ACHN (cell line): ENCODE results near the gene CHRM4.

Source experiments
- DNase-seq: peaks from one replicate; pipeline ENCODE4 v3.0.0-alpha.2; 2015
- in situ Hi-C: cut with HindIII; loops from 2 replicates; pipeline ENCODE4 v1.10.0; 2017; ENCODE audit warnings: low sequenced_read_pairs, low pct_ligation_motif_present, low pct_unique_long_range_greater_than_20kb

Gene CHRM4

DNA sequence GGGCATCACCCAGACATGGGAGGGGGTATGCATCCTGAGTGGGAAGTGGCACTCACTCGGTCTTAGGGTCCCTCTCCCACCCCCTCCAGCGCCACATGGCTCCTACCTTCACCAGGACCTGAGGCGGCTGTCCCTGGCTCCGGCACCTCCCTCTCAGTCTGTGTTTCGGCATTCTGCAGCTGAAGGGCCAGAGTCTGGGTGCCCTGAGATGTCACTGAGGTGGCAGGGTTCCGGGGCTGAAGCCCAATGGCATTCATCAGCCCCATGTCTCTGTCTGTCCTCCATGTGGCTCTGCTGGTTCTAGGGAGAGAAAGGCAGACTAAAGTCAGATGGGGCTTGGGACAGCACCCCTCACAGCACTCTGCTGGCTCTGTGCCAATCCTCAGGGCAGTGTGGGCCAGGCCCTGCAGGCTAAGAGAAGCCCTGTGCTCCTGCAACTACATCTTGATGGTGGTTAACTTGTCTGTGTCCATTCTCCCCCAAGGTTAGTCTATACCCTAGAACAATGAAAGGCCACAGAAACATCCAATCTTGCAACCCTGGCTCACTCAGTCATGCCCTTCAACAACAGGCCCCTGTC is 16.9 kb upstream of the CHRM4 start:
- in situ Hi-C loops = no loop called here
- DNase-seq = no peak

GRCh38 chr11:46407635-46408034 is 16.1 kb upstream of the CHRM4 start:
- in situ Hi-C loops = no loop called here
- no peak for DNase-seq

GRCh38 chr11:46404476-46405017 is 13.0 kb upstream of the CHRM4 start:
- no peak for DNase-seq
- in situ Hi-C loops = no loop called here

DNA sequence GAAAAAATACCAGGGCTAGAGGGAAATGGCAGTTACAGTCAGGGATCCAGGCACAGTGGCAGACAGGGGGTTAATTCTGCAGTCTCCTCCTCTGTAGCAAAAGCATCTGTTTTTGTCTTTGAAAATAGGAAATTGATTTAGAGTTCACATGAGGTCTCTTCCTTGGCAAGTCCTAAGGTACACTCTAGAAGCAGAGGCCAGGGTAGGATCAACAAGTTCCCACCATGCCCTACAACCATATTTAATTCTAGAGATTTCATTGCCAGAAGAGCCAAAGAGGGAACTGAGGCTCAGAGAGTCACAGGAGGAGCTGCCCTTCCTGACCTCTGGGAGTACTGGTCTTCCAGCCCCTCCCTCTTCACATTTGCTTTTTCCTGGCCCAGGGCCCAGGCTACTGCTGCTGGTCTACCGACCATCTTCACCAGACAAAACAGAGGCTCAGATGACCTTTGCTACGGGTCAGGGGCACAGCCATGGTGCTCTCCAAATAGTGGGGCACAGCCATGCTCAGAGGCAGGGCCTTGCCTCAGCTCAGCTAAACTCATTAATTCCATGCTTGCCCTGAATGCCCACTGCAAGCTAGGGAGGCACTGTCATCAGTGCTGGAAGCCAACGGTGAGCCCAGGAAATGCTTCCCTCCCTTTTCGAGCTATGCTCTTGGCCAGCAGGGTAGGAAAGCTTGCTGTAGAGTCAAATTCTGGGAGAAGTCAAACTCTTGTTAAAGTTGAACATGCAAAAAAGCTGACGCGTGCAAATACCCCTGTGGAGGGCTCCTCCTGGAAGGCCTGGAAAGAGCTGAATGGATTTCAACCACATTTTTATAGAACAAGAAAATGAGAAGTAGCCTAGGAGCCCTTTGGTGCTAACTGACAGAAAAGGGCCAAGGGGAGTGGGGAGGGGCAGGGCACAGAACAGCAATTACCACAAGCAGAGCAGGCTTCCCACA is 11.7 kb upstream of the CHRM4 start:
- in situ Hi-C loops = no loop called here
- DNase-seq = no peak

GRCh38 chr11:46397526-46397925 is 6.0 kb upstream of the CHRM4 start:
- DNase-seq = no peak
- in situ Hi-C loops = no loop called here

DNA sequence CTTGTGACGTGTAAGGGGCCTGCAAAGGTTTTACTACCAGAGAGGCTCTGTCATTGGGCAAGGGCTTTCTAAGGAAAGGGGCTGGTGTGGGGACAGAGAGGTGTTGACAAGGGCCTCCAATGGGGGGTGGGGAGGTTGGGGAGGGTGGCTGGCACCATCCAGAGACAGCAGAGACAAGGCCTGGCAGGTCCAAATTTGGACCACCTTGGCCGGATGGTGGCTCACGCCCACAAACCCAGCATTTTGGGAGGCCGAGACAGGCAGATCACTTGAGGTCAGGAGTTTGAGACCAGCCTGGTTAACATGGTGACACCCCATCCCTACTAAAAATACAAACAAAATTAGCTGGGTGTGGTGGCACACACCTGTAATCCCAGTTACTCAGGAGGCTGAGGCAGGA is 2.2 kb upstream of the CHRM4 start:
- DNase-seq = no peak
- in situ Hi-C loops = no loop called here

- no peak for DNase-seq
- in situ Hi-C loops = no loop called here
Observed at GRCh38 chr11:46393231-46393616, 1.6 kb upstream of the CHRM4 start.

DNA sequence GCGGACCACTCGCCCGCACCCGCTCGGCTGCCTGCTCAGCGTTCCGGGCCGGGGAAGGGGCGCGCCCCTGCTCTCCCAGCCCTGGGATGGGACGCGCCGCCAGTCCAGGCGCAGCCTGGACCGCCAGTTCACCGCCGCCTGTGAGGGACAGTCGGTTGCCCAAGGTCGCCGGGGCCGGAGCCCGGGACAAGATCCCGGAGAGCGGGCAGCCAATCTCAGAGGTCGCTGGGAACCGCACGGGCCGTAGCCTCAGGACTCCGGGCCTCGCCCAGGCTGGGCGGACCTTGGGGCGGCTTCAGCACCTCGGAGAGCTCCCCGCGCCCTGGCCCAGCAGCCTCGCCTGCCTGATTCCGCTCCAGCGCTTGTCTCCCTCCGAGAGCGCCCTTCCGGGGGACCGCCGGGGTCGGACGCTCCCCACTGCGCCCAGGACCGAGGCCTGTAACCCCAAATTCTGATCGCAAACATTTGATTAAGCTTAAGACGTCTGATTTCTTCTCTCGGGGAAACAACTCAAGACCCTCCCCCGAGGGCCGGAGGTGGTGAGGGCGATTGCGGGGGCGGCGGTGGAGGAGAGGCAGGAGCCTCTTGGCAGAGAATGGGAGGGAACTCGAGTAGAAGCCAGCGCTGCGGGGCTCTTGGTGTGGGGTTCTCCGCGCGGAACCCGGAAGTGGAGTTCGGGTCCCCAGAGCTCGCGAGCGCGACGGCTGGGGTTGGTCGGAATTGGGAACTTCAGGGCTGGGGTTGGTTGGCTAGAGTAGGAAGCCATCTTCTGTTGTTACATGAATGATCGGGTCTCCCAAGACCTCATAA is 1.1 kb upstream of the CHRM4 start:
- in situ Hi-C loops = no loop called here
- peak; percentile 84 for DNase-seq

DNA sequence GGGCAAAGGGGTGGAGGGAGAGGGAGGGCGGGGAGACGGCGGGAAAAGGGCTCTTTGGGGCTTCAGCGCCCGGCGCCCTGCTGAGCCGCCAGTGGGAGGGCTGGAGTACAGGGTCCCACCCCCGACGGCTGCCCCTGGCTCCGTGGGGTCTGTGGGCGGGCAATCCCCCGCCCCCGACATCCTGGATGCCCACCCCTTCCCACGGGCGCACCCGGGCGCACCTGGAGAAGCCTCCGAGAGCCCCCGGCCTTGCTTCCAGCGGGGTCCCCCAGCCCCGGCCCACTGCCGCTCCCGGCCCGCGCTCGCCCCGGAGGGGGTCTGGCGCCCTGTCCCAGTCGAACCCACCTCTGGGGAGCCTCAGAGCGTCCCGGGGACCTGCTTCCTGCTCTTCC is 394 bp downstream of the CHRM4 start:
- in situ Hi-C loops = no loop called here
- DNase-seq = no peak

DNA sequence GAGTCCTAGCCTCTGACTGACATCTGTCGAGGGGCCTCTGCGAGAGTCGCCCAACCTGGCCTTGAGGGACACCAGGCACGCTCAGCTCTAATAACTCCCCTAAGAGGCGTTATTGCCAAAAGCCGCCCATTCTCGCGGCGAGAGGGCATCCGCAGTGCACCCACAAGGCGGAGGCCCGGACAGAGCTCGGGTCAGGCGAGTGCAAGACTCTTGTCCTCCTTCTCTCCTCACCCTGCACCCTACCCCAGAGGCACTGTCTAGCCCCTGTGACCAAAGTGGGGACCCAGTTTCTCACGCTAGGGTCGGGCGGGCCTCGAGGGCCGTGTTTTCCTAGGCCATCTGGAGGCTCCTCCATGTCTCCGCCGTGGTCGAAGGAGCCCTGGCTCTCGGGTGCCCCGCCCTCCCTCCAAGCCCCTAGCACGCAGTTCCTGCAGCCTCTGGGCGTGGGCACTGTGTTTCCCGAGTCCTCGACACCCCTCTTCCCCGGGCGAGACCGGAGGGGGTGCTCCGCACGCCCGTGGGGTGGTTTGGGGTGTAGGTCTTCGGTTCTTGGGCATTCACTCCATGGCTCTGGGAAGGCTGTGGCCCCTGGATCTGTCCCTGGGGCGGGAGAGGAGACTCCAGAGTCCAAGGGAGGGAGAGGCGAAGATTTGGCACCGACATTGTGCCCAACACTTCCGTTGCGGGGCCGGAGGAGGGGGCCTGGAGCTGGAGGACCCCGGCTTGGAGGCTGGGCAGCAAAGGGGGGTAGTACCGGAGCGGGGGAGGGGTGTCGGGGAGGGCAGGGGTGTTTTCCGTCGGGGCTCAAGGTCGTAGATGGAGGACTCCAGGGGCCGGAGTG is 1.0 kb downstream of the CHRM4 start:
- in situ Hi-C loops = no loop called here
- DNase-seq = no peak

GRCh38 chr11:46389450-46390330 is 1.9 kb downstream of the CHRM4 start:
- DNase-seq = peak; percentile 72
- in situ Hi-C loops = no loop called here

- in situ Hi-C loops = no loop called here
Observed at GRCh38 chr11:46388619-46389449, 2.7 kb downstream of the CHRM4 start.

DNA sequence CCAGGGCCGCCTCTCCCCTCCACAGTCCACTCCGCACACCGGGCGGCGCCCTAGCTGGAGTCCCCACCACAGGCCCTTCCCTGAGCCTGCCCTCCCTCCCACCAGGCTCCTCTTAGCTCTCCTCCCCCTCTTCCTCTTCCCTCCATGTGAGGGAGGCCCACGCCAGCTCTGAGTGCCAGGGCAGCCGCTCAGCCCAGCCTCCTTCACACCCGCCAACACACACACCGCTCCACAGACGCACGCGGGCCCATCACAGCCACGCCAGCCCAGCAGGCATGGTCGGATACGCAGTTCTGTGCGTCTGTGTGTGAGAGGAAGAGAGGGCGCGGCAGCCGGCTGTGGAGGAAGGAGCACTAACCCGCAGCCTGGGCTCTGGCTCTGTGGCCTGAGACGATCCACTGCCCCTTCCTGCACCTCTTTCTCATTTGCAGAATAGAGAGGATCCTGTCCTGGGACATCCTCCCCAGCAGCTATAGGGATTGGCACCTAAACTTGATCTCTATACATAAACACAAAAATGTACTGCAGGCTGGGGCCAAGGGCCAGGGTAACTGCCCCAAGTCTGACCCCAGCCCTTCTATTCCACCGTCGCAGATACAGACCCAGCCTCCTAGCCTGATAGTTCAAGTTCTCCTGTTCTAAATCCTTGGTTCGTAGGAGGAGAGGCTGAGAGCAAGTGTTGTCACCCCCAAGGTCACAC is 3.5 kb downstream of the CHRM4 start:
- in situ Hi-C loops = no loop called here
- no peak for DNase-seq

More at GRCh38 chr11:46388619-46389449, 2.7 kb downstream of the CHRM4 start:
- no peak for DNase-seq

GRCh38 chr11:46387456-46387855 is 4.1 kb downstream of the CHRM4 start:
- DNase-seq = no peak
- in situ Hi-C loops = no loop called here

GRCh38 chr11:46386674-46387073 is 4.9 kb downstream of the CHRM4 start:
- DNase-seq = no peak
- in situ Hi-C loops = no loop called here

DNA sequence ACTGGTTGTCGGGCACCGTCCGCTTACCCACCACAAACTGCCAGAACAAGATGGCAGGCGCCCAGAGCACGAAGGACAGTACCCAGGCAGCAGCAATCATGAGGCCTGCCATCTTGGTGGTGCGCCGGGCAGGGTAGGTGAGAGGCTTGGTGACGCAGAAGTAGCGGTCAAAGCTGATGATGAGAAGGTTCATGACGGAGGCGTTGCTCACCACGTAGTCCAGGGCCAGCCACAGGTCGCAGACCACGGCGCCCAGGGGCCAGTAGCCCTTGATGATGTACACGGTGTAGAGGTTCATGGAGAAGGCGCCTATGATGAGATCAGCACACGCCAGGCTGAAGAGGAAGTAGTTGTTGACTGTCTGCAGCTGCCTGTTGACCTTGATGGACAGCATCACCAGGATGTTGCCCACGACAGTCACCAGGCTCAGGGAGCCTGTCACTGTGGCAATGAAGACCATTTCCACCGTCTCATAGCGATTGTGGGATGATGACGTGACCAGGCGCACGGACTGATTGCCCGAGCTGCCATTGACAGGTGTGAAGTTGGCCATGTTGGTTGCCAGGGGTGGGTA is 5.5 kb downstream of the CHRM4 start:
- in situ Hi-C loops = no loop called here
- no peak for DNase-seq
